ENCODE measurements around the gene ATF1.

DNA sequence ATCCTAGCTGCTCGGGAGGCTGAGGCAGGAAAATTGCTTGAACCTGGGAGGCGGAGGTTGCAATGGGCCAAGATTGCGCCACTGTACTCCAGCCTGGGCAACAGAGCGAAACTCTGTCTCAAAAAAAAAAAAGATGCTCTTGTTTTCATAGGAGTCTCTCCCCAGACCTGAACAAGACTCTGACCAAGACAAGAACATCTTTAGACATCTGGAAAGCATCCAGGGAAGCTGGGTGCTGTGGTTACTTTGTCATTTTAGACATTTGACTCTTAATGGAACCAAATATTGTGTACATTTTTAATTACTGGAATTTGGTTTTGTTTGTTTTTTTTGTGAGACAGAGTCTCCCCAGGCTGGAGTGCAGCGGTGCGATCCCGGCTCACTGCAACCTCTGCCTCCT is 21.1 kb upstream of the ATF1 start:
- TF ChIP-seq HDAC2 (IDR thresholded peaks at IDR 0.05): no peak
- no peak for TF ChIP-seq FOS (IDR thresholded peaks at IDR 0.05; ENCODE audit: borderline replicate concordance, extremely low read depth, insufficient read length)
- TF ChIP-seq SUZ12 (IDR thresholded peaks at IDR 0.05; ENCODE audit: unreplicated experiment): no peak
- TF ChIP-seq SMC3 (IDR thresholded peaks at IDR 0.05; ENCODE audit: borderline replicate concordance, low read length): no peak
- TF ChIP-seq, protein P1, sequence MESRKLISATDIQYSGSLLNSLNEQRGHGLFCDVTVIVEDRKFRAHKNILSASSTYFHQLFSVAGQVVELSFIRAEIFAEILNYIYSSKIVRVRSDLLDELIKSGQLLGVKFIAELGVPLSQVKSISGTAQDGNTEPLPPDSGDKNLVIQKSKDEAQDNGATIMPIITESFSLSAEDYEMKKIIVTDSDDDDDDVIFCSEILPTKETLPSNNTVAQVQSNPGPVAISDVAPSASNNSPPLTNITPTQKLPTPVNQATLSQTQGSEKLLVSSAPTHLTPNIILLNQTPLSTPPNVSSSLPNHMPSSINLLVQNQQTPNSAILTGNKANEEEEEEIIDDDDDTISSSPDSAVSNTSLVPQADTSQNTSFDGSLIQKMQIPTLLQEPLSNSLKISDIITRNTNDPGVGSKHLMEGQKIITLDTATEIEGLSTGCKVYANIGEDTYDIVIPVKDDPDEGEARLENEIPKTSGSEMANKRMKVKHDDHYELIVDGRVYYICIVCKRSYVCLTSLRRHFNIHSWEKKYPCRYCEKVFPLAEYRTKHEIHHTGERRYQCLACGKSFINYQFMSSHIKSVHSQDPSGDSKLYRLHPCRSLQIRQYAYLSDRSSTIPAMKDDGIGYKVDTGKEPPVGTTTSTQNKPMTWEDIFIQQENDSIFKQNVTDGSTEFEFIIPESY (IDR thresholded peaks at IDR 0.05): no peak

Measured in GM12878 (cell line).